Measurements from ENCODE around the gene CA4. TPM values are rescaled to one million over a fixed set of nuclear protein-coding genes. Genes with fewer than 3 reads are reported as not detected.

The CA4 gene
- total RNA-seq, 1 experiment from 2014 or later: 6.7 TPM

DNA sequence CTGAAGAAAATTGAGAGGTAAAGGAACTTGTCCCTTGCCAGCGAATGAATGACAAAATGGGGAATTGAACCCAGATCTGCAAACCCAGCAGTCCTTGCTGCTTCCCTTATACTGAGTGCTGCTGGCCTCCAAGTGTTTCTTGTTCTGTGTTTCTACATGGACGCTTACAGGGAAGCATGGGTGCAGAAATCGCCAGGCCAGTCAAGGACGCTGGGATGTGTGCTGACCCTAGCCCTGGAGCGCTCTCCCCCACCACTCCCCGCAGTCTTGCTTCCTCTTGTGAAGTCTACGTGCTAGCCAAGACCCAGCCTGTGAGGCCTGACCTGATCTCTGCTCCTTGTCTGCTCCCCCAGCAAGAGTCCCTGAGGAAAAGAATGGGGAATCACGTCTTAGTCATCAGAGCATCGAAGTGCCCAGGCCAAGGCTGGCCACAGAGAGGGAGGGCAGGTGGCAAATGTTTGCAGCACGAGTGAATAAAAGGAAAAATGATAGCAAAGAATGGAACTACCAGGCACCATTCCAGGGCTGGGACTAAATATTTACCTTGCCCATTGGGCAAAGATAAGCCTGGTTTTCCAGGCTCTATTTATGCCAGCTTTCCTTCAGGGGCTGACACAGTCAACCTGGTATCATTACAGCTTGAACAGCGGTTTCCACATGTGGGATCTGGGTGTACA, 17.4 kb downstream of the CA4 start:
- Mint-ChIP-seq H3K36me3 (no peaks in the 10 kb centered on the region), H3K4me3 (no peak overlapping the region), H3K27me3 (ENCODE audit: low read depth) (no peaks in the 10 kb centered on the region), H3K4me1 (peaks cover 39% of the 10 kb centered on the region), H3K27ac (no peak overlapping the region), H3K9me3 (no peaks in the 10 kb centered on the region)
- ATAC-seq (no peak), DNase-seq (ENCODE audit: low spot score) (no peak)
- ChIA-PET CTCF (interaction anchor here (1.0 to 2.1 kb wide), 2 partner anchors 10 to 24 kb away, joined by 3 to 10 read pairs; no protein-coding TSS in a partner anchor), POLR2A (no interaction called here)
- TF ChIP-seq, protein P1, sequence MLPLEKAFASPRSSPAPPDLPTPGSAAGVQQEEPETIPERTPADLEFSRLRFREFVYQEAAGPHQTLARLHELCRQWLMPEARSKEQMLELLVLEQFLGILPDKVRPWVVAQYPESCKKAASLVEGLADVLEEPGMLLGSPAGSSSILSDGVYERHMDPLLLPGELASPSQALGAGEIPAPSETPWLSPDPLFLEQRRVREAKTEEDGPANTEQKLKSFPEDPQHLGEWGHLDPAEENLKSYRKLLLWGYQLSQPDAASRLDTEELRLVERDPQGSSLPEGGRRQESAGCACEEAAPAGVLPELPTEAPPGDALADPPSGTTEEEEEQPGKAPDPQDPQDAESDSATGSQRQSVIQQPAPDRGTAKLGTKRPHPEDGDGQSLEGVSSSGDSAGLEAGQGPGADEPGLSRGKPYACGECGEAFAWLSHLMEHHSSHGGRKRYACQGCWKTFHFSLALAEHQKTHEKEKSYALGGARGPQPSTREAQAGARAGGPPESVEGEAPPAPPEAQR (CRISPR knock-in tag; IDR thresholded peaks at IDR 0.05): no peak
- no peak for TF ChIP-seq TCF7 (CRISPR knock-in tag; IDR thresholded peaks at IDR 0.05; ENCODE audit: low read depth)
- TF ChIP-seq, protein P2, sequence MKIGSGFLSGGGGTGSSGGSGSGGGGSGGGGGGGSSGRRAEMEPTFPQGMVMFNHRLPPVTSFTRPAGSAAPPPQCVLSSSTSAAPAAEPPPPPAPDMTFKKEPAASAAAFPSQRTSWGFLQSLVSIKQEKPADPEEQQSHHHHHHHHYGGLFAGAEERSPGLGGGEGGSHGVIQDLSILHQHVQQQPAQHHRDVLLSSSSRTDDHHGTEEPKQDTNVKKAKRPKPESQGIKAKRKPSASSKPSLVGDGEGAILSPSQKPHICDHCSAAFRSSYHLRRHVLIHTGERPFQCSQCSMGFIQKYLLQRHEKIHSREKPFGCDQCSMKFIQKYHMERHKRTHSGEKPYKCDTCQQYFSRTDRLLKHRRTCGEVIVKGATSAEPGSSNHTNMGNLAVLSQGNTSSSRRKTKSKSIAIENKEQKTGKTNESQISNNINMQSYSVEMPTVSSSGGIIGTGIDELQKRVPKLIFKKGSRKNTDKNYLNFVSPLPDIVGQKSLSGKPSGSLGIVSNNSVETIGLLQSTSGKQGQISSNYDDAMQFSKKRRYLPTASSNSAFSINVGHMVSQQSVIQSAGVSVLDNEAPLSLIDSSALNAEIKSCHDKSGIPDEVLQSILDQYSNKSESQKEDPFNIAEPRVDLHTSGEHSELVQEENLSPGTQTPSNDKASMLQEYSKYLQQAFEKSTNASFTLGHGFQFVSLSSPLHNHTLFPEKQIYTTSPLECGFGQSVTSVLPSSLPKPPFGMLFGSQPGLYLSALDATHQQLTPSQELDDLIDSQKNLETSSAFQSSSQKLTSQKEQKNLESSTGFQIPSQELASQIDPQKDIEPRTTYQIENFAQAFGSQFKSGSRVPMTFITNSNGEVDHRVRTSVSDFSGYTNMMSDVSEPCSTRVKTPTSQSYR (CRISPR knock-in tag; IDR thresholded peaks at IDR 0.05): no peak
- no peak for TF ChIP-seq ZBTB43 (CRISPR knock-in tag; IDR thresholded peaks at IDR 0.05)
- TF ChIP-seq CBFB (CRISPR knock-in tag; IDR thresholded peaks at IDR 0.05; ENCODE audit: low read depth): no peak
- TF ChIP-seq, protein P3, sequence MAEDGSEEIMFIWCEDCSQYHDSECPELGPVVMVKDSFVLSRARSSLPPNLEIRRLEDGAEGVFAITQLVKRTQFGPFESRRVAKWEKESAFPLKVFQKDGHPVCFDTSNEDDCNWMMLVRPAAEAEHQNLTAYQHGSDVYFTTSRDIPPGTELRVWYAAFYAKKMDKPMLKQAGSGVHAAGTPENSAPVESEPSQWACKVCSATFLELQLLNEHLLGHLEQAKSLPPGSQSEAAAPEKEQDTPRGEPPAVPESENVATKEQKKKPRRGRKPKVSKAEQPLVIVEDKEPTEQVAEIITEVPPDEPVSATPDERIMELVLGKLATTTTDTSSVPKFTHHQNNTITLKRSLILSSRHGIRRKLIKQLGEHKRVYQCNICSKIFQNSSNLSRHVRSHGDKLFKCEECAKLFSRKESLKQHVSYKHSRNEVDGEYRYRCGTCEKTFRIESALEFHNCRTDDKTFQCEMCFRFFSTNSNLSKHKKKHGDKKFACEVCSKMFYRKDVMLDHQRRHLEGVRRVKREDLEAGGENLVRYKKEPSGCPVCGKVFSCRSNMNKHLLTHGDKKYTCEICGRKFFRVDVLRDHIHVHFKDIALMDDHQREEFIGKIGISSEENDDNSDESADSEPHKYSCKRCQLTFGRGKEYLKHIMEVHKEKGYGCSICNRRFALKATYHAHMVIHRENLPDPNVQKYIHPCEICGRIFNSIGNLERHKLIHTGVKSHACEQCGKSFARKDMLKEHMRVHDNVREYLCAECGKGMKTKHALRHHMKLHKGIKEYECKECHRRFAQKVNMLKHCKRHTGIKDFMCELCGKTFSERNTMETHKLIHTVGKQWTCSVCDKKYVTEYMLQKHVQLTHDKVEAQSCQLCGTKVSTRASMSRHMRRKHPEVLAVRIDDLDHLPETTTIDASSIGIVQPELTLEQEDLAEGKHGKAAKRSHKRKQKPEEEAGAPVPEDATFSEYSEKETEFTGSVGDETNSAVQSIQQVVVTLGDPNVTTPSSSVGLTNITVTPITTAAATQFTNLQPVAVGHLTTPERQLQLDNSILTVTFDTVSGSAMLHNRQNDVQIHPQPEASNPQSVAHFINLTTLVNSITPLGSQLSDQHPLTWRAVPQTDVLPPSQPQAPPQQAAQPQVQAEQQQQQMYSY (CRISPR knock-in tag; IDR thresholded peaks at IDR 0.05): no peak
- no peak for TF ChIP-seq ZNF263 (CRISPR knock-in tag; IDR thresholded peaks at IDR 0.05; ENCODE audit: low read depth)
- TF ChIP-seq HMGA2 (CRISPR knock-in tag; IDR thresholded peaks at IDR 0.05): no peak
- no peak for TF ChIP-seq ZNF396 (CRISPR knock-in tag; IDR thresholded peaks at IDR 0.05; ENCODE audit: borderline replicate concordance)
- TF ChIP-seq FOXJ3 (CRISPR knock-in tag; IDR thresholded peaks at IDR 0.05; ENCODE audit: borderline replicate concordance): no peak
- no peak for TF ChIP-seq OVOL2 (CRISPR knock-in tag; IDR thresholded peaks at IDR 0.05; ENCODE audit: borderline replicate concordance)
- no peak for TF ChIP-seq CREB1 (CRISPR knock-in tag; IDR thresholded peaks at IDR 0.05)
- TF ChIP-seq FOXP1 (CRISPR knock-in tag; IDR thresholded peaks at IDR 0.05; ENCODE audit: borderline replicate concordance): no peak
- TF ChIP-seq, protein P4, sequence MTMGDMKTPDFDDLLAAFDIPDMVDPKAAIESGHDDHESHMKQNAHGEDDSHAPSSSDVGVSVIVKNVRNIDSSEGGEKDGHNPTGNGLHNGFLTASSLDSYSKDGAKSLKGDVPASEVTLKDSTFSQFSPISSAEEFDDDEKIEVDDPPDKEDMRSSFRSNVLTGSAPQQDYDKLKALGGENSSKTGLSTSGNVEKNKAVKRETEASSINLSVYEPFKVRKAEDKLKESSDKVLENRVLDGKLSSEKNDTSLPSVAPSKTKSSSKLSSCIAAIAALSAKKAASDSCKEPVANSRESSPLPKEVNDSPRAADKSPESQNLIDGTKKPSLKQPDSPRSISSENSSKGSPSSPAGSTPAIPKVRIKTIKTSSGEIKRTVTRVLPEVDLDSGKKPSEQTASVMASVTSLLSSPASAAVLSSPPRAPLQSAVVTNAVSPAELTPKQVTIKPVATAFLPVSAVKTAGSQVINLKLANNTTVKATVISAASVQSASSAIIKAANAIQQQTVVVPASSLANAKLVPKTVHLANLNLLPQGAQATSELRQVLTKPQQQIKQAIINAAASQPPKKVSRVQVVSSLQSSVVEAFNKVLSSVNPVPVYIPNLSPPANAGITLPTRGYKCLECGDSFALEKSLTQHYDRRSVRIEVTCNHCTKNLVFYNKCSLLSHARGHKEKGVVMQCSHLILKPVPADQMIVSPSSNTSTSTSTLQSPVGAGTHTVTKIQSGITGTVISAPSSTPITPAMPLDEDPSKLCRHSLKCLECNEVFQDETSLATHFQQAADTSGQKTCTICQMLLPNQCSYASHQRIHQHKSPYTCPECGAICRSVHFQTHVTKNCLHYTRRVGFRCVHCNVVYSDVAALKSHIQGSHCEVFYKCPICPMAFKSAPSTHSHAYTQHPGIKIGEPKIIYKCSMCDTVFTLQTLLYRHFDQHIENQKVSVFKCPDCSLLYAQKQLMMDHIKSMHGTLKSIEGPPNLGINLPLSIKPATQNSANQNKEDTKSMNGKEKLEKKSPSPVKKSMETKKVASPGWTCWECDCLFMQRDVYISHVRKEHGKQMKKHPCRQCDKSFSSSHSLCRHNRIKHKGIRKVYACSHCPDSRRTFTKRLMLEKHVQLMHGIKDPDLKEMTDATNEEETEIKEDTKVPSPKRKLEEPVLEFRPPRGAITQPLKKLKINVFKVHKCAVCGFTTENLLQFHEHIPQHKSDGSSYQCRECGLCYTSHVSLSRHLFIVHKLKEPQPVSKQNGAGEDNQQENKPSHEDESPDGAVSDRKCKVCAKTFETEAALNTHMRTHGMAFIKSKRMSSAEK (CRISPR knock-in tag; IDR thresholded peaks at IDR 0.05; ENCODE audit: borderline replicate concordance): no peak
- TF ChIP-seq NFYB (CRISPR knock-in tag; conservative IDR thresholded peaks at IDR 0.05; ENCODE audit: low read depth): no peak
- no peak for TF ChIP-seq ZNF219 (CRISPR knock-in tag; IDR thresholded peaks at IDR 0.05; ENCODE audit: borderline replicate concordance)
- no peak for TF ChIP-seq SOX15 (CRISPR knock-in tag; IDR thresholded peaks at IDR 0.05)
